H9 (cell line): ENCODE results near the gene PDZD7. TPM values are rescaled to one million over a fixed set of nuclear protein-coding genes. Genes with fewer than 3 reads are reported as not detected.
A peak's percentile ranks its signal among the peaks of the same experiment; 100 is the strongest.

ENCODE experiments used
- DNase-seq: peaks from one replicate; pipeline ENCODE4 v3.0.0-alpha.2; 2017
- H2AFZ ChIP-seq: one replicate; pipeline ENCODE4 v1.6.1; 2013; ENCODE audit warnings: mild to moderate bottlenecking, low read length, control low read depth, moderate library complexity
- H2AK5ac ChIP-seq: 2 replicates; pipeline ENCODE4 v1.6.1; 2013; ENCODE audit warnings: low read length, control low read depth, mixed read lengths; ENCODE audit not compliant: insufficient read length
- H2BK120ac ChIP-seq: one replicate; pipeline ENCODE4 v1.6.1; 2013; ENCODE audit warnings: low read depth, mild to moderate bottlenecking, low read length, control low read depth, inconsistent platforms; ENCODE audit not compliant: poor library complexity, severe bottlenecking
- H2BK12ac ChIP-seq: 2 replicates; pipeline ENCODE4 v1.6.1; 2013; ENCODE audit warnings: low read length, control low read depth, mixed read lengths, low read depth; ENCODE audit not compliant: insufficient read length
- H2BK15ac ChIP-seq: 2 replicates; pipeline ENCODE4 v1.6.1; 2013; ENCODE audit warnings: low read depth, low read length, control low read depth
- H2BK20ac ChIP-seq: one replicate; pipeline ENCODE4 v1.6.1; 2013; ENCODE audit warnings: low read depth, mild to moderate bottlenecking, low read length, control low read depth, inconsistent platforms; ENCODE audit not compliant: poor library complexity, severe bottlenecking
- H2BK5ac ChIP-seq: 2 replicates; pipeline ENCODE4 v1.6.1; 2013; ENCODE audit warnings: low read length, control low read depth, mixed read lengths; ENCODE audit not compliant: insufficient read length
- H3K14ac ChIP-seq: 2 replicates; pipeline ENCODE4 v1.6.1; 2013; ENCODE audit warnings: low read length, control low read depth; ENCODE audit not compliant: insufficient read depth
- H3K18ac ChIP-seq: 2 replicates; pipeline ENCODE4 v1.6.1; 2013; ENCODE audit warnings: low read depth, mild to moderate bottlenecking, mixed read lengths, low read length, control low read depth; ENCODE audit not compliant: insufficient read length
- H3K23ac ChIP-seq: 2 replicates; pipeline ENCODE4 v1.6.1; 2013; ENCODE audit warnings: low read length, control low read depth, mixed read lengths, low read depth; ENCODE audit not compliant: insufficient read length
- H3K23me2 ChIP-seq: 2 replicates; pipeline ENCODE4 v1.6.1; 2013; ENCODE audit warnings: low read depth, mild to moderate bottlenecking, mixed read lengths, low read length, control low read depth; ENCODE audit not compliant: insufficient read length, poor library complexity, severe bottlenecking
- H3K27ac ChIP-seq: 2 replicates; pipeline ENCODE4 v1.5.1; 2013; ENCODE audit warnings: low read length, control low read depth, mixed read lengths, low read depth; ENCODE audit not compliant: insufficient read length
- H3K27me3 ChIP-seq: 2 replicates; pipeline ENCODE4 v1.6.1; 2013; ENCODE audit warnings: low read length, control low read depth, inconsistent platforms; ENCODE audit not compliant: insufficient read depth
- H3K4ac ChIP-seq: 2 replicates; pipeline ENCODE4 v1.6.1; 2013; ENCODE audit warnings: low read depth, mild to moderate bottlenecking, control low read depth, inconsistent platforms, low read length, moderate library complexity
- H3K4me1 ChIP-seq: 2 replicates; pipeline ENCODE4 v1.6.1; 2013; ENCODE audit warnings: low read length, control low read depth, inconsistent platforms; ENCODE audit not compliant: insufficient read depth
- H3K4me2 ChIP-seq: 2 replicates; pipeline ENCODE4 v1.6.1; 2013; ENCODE audit warnings: low read length, control low read depth, mixed read lengths; ENCODE audit not compliant: insufficient read length, insufficient read depth
- H3K56ac ChIP-seq: 2 replicates; pipeline ENCODE4 v1.6.1; 2013; ENCODE audit warnings: low read depth, mild to moderate bottlenecking, mixed read lengths, low read length, control low read depth; ENCODE audit not compliant: insufficient read length
- H3K79me1 ChIP-seq: 2 replicates; pipeline ENCODE4 v1.6.1; 2013; ENCODE audit warnings: low read depth, mild to moderate bottlenecking, moderate library complexity, low read length, control low read depth, inconsistent platforms; ENCODE audit not compliant: insufficient read depth, poor library complexity, severe bottlenecking
- H3K79me2 ChIP-seq: 2 replicates; pipeline ENCODE4 v1.6.1; 2013; ENCODE audit warnings: low read length, control low read depth, inconsistent platforms; ENCODE audit not compliant: insufficient read depth
- H3K9ac ChIP-seq: 2 replicates; pipeline ENCODE4 v1.6.1; 2013; ENCODE audit warnings: low read length, control low read depth, mixed read lengths; ENCODE audit not compliant: insufficient read length; ENCODE audit errors: extremely low read depth
- H3K9me3 ChIP-seq: one replicate; pipeline ENCODE4 v1.6.1; 2013; ENCODE audit warnings: low read depth, low read length, inconsistent platforms; ENCODE audit not compliant: control insufficient read depth
- H3T11ph ChIP-seq: one replicate; pipeline ENCODE4 v1.6.1; 2013; ENCODE audit warnings: mild to moderate bottlenecking, low read length, control low read depth, inconsistent platforms
- H4K20me1 ChIP-seq: one replicate; pipeline ENCODE4 v1.6.1; 2013; ENCODE audit not compliant: control insufficient read depth, insufficient read length, insufficient read depth
- H4K5ac ChIP-seq: 2 replicates; pipeline ENCODE4 v1.6.1; 2013; ENCODE audit warnings: low read depth, mild to moderate bottlenecking, mixed read lengths, low read length, control low read depth; ENCODE audit not compliant: insufficient read length
- H4K8ac ChIP-seq: replicated peaks from 2 replicates; pipeline ENCODE4 v1.6.1; 2013; ENCODE audit warnings: low read length, control low read depth, mixed read lengths, low read depth; ENCODE audit not compliant: insufficient read length
- H4K91ac ChIP-seq: 2 replicates; pipeline ENCODE4 v1.6.1; 2013; ENCODE audit warnings: low read depth, mild to moderate bottlenecking, moderate library complexity, mixed read lengths, low read length, control low read depth; ENCODE audit not compliant: insufficient read length
- H3K27ac Mint-ChIP-seq, 3 experiments: 2 replicates in 2 of 3; 3 replicates in 1 of 3; pipeline ENCODE4 v1.8.0; 2020 to 2021; ENCODE audit warnings: mixed read lengths in 3 of 3, mild to moderate bottlenecking in 1 of 3, moderate library complexity in 1 of 3
- H3K27me3 Mint-ChIP-seq: 2 replicates; pipeline ENCODE4 v1.8.0; 2021; ENCODE audit warnings: low read depth, mild to moderate bottlenecking, moderate library complexity, mixed read lengths
- H3K36me3 Mint-ChIP-seq, 3 experiments: 2 replicates in 2 of 3; 3 replicates in 1 of 3; pipeline ENCODE4 v1.8.0; 2020 to 2021; ENCODE audit warnings: low read depth in 3 of 3, mixed read lengths in 3 of 3; ENCODE audit not compliant: insufficient read depth in 1 of 3
- H3K4me1 Mint-ChIP-seq, 2 experiments: 2 replicates each; pipeline ENCODE4 v1.8.0; 2020; ENCODE audit warnings: mixed read lengths in 2 of 2
- H3K4me3 Mint-ChIP-seq, 2 experiments: 2 replicates in 1 of 2; 3 replicates in 1 of 2; pipeline ENCODE4 v1.8.0; 2020 to 2021; ENCODE audit warnings: mild to moderate bottlenecking in 2 of 2, mixed read lengths in 2 of 2, moderate library complexity in 1 of 2
- H3K9me3 Mint-ChIP-seq, 2 experiments: 2 replicates in 1 of 2; 3 replicates in 1 of 2; pipeline ENCODE4 v1.8.0; 2020; ENCODE audit warnings: mild to moderate bottlenecking in 2 of 2, mixed read lengths in 2 of 2, moderate library complexity in 1 of 2
- WGBS: extraction: QIAGEN DNeasy Blood & Tissue Kit; methylation state at CpG from one replicate; pipeline ENCODE4 v1.1.7; 2013; ENCODE audit warnings: missing lambda C conversion rate, low lambda C conversion rate, mixed read lengths; ENCODE audit not compliant: insufficient read length; ENCODE audit errors: extremely low coverage; 5-methylcytosine and 5-hydroxymethylcytosine counted together
- total RNA-seq: library from RNA; stranded (reverse); gene quantifications from 2 replicates; pipeline ENCODE4 v1.2.1, GENCODE V29; 2021
- TF ChIP-seq, protein P1 (sequence below): fragments of 200-600 bp; sonication (generic); conservative IDR thresholded peaks from 3 replicates; pipeline ENCODE4 v1.8.0; 2021; ENCODE audit warnings: antibody characterized with exemption, mild to moderate bottlenecking

PDZD7 gene
- total RNA-seq, 1 experiment from 2014 or later: 2.0 TPM

GRCh38 chr10:101016814-101017213 lies 14.1 kb downstream of the PDZD7 start:
- no peaks in the 10 kb centered on the region for H4K20me1 ChIP-seq
- no peak overlapping the region for H3K4ac ChIP-seq
- no peak overlapping the region for H2AK5ac ChIP-seq
- no peak overlapping the region for H4K5ac ChIP-seq
- no peak overlapping the region for H3T11ph ChIP-seq
- H2BK12ac ChIP-seq: no peak overlapping the region
- no peak overlapping the region for H3K18ac ChIP-seq
- H3K79me1 ChIP-seq: no peaks in the 10 kb centered on the region
- Mint-ChIP-seq H3K36me3 (no peaks in the 10 kb centered on the region), H3K27me3 (peaks cover 80% of the 10 kb centered on the region), H3K27ac (no peak overlapping the region; a peak in 1 of 7 replicates), H3K4me1 (peaks cover 24 to 35% of the 10 kb centered on the region in 2 experiments), H3K9me3 (no peaks in the 10 kb centered on the region; a peak in 1 of 5 replicates), H3K4me3 (peak overlapping the region in 1 of 2 experiments; percentile 24; a peak in 1 of 5 replicates)
- no peak overlapping the region for H2BK15ac ChIP-seq
- H3K79me2 ChIP-seq: no peaks in the 10 kb centered on the region
- no peak overlapping the region for H3K56ac ChIP-seq
- no CpG with 5 or more reads among the region's 5 CpGs for WGBS
- no peaks in the 10 kb centered on the region for H3K9me3 ChIP-seq
- H4K8ac ChIP-seq: no peak overlapping the region
- no peak overlapping the region for H3K4me2 ChIP-seq
- no peak overlapping the region for H3K14ac ChIP-seq
- no peak overlapping the region for H2BK20ac ChIP-seq
- DNase-seq: no peak
- peaks cover 10% of the 10 kb centered on the region for H3K23me2 ChIP-seq
- TF ChIP-seq, protein P1, sequence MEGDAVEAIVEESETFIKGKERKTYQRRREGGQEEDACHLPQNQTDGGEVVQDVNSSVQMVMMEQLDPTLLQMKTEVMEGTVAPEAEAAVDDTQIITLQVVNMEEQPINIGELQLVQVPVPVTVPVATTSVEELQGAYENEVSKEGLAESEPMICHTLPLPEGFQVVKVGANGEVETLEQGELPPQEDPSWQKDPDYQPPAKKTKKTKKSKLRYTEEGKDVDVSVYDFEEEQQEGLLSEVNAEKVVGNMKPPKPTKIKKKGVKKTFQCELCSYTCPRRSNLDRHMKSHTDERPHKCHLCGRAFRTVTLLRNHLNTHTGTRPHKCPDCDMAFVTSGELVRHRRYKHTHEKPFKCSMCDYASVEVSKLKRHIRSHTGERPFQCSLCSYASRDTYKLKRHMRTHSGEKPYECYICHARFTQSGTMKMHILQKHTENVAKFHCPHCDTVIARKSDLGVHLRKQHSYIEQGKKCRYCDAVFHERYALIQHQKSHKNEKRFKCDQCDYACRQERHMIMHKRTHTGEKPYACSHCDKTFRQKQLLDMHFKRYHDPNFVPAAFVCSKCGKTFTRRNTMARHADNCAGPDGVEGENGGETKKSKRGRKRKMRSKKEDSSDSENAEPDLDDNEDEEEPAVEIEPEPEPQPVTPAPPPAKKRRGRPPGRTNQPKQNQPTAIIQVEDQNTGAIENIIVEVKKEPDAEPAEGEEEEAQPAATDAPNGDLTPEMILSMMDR: no peak
- no peak overlapping the region for H3K9ac ChIP-seq
- H2AFZ ChIP-seq: no peak overlapping the region
- H4K91ac ChIP-seq: no peak overlapping the region
- H2BK120ac ChIP-seq: no peak overlapping the region
- H3K23ac ChIP-seq: no peak overlapping the region
- H2BK5ac ChIP-seq: no peak overlapping the region
- peaks cover 17% of the 10 kb centered on the region; the same call in 1 of the 2 replicates for H3K27me3 ChIP-seq
- H3K27ac ChIP-seq: no peak overlapping the region
- H3K4me1 ChIP-seq: no peaks in the 10 kb centered on the region
